HL-60 (cell line): ENCODE measurements around the gene ARMC9.
A peak's percentile ranks its signal among the peaks of the same experiment; 100 is the strongest.
"Not testable (repeated sequence)": the region's sequence is repeated elsewhere in the genome, so short reads cannot be mapped to it uniquely, and the experiment has no call there.

Experiments used
- DNase-seq, 2 experiments: peaks; one replicate each; pipeline ENCODE4 v3.0.0-alpha.2; 2010 to 2020; ENCODE audit warnings: low read depth in 1 of 2, low spot score in 1 of 2
- H3K27ac ChIP-seq: fragments of 250-450 bp; sonication (Bioruptor Pico); replicated peaks from 2 replicates; pipeline ENCODE4 v1.5.1; 2020; ENCODE audit warnings: mild to moderate bottlenecking, moderate library complexity
- H3K27me3 ChIP-seq: fragments of 250-450 bp; sonication (Bioruptor Pico); 2 replicates; pipeline ENCODE4 v1.5.1; 2021; ENCODE audit warnings: mild to moderate bottlenecking, moderate library complexity; ENCODE audit not compliant: insufficient read depth, poor library complexity, severe bottlenecking
- H3K4me3 ChIP-seq: replicated peaks from 2 replicates; pipeline ENCODE4 v1.5.1; 2011; ENCODE audit warnings: mild to moderate bottlenecking, control low read depth, low read length; ENCODE audit not compliant: insufficient read depth
- CTCF ChIP-seq: IDR thresholded peaks from one replicate; pipeline ENCODE4 v1.5.1; 2011; ENCODE audit warnings: low read length, control low read depth, inconsistent platforms; ENCODE audit not compliant: insufficient read depth
- GABPA ChIP-seq: IDR thresholded peaks from 2 replicates; pipeline ENCODE4 v1.6.1; 2012; ENCODE audit warnings: low read depth
- POLR2AphosphoS5 ChIP-seq: IDR thresholded peaks from 2 replicates; pipeline ENCODE4 v1.6.1; 2012; ENCODE audit warnings: low read depth
- REST ChIP-seq: IDR thresholded peaks from 2 replicates; pipeline ENCODE4 v1.6.1; 2012; ENCODE audit warnings: low read depth; ENCODE audit not compliant: insufficient replicate concordance
- SPI1 ChIP-seq: IDR thresholded peaks from 2 replicates; pipeline ENCODE4 v1.6.1; 2012; ENCODE audit warnings: low read depth, mild to moderate bottlenecking, borderline replicate concordance

The ARMC9 gene

GRCh38 chr2:231196592-231196991 lies 1.8 kb upstream of the ARMC9 start:
- Histone ChIP-seq H3K4me3 (no peak overlapping the region), H3K27me3 (no peaks in the 10 kb centered on the region), H3K27ac (no peak overlapping the region)
- DNase-seq, result no peak
- no peak for TF ChIP-seq SPI1
- no peak for TF ChIP-seq GABPA
- no peak for TF ChIP-seq POLR2AphosphoS5
- TF ChIP-seq CTCF, result no peak
- no peak for TF ChIP-seq REST

GRCh38 chr2:231197196-231197595 lies 1.2 kb upstream of the ARMC9 start:
- H3K27ac ChIP-seq, H3K27me3 ChIP-seq, H3K4me3 ChIP-seq, DNase-seq: not testable (repeated sequence)

- Histone ChIP-seq H3K27ac (no peak overlapping the region), H3K27me3 (no peaks in the 10 kb centered on the region), H3K4me3 (peak overlapping the region; percentile 90)
- TF ChIP-seq POLR2AphosphoS5 (no peak), SPI1 (no peak), REST (no peak), CTCF (no peak), GABPA (no peak)
- no peak for DNase-seq
These were observed 633 bp upstream of the ARMC9 start for GRCh38 chr2:231197706-231198290.

- H3K27me3 ChIP-seq, result no peaks in the 10 kb centered on the region
- TF ChIP-seq SPI1 (no peak), REST (no peak), CTCF (no peak), GABPA (no peak), POLR2AphosphoS5 (no peak)
- H3K27ac ChIP-seq, result no peak overlapping the region
- no peak for DNase-seq
- H3K4me3 ChIP-seq, result no peak overlapping the region
These were observed 788 bp downstream of the ARMC9 start for GRCh38 chr2:231199219-231199618.
